Ureter (tissue), 1 donor: Measurements from ENCODE around the gene TECPR2. TPM values are rescaled to one million over a fixed set of nuclear protein-coding genes. Genes with fewer than 3 reads are reported as not detected.
"Not testable (repeated sequence)": the region's sequence is repeated elsewhere in the genome, so short reads cannot be mapped to it uniquely, and the experiment has no call there.

ENCODE experiments used
- DNase-seq: peaks from one replicate; pipeline ENCODE4 v3.0.0-alpha.2; 2020; ENCODE audit warnings: low spot score
- total RNA-seq: library from RNA; stranded (reverse); gene quantifications from one replicate; pipeline ENCODE4 v1.2.4, GENCODE V29; 2023
- donor health status: DM: yes; HTN: yes; CAD: no.

TECPR2 gene
- total RNA-seq, 1 donor from 2014 or later, result 36.3 TPM

GRCh38 chr14:102333795-102334705 is 28.7 kb upstream of the TECPR2 start:
- no peak for DNase-seq

- no peak for DNase-seq
Observed at GRCh38 chr14:102335163-102335562, 27.6 kb upstream of the TECPR2 start.

DNA sequence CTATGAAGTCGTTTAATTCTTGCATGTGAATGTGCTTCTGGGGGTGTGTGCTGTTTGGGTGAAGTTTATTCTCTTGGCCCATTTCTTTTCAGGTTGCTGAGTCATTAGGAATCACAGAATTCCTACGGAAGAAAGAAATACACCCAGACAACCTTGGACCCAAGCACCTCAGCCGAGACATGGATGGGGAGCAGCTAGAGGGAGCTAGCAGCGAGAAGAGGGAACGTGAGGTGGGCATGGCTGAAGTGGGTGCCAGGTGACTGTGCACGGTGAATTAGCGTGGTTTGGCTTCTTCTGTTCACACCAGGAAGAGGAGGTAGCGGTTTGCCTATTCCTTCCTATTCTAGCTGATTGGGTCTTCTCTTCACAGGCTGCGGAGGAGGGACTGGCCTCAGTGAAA is 24.0 kb upstream of the TECPR2 start:
- no peak for DNase-seq

GRCh38 chr14:102341566-102341965 is 21.2 kb upstream of the TECPR2 start:
- no peak for DNase-seq

GRCh38 chr14:102342238-102342637 is 20.5 kb upstream of the TECPR2 start:
- no peak for DNase-seq

GRCh38 chr14:102344084-102344483 is 18.7 kb upstream of the TECPR2 start:
- no peak for DNase-seq

- no peak for DNase-seq
Observed at GRCh38 chr14:102344485-102344884, 18.3 kb upstream of the TECPR2 start.

GRCh38 chr14:102345232-102345631 is 17.5 kb upstream of the TECPR2 start:
- DNase-seq, result no peak

GRCh38 chr14:102346645-102347044 is 16.1 kb upstream of the TECPR2 start:
- DNase-seq, result no peak

GRCh38 chr14:102348376-102348775 is 14.4 kb upstream of the TECPR2 start:
- no peak for DNase-seq

DNA sequence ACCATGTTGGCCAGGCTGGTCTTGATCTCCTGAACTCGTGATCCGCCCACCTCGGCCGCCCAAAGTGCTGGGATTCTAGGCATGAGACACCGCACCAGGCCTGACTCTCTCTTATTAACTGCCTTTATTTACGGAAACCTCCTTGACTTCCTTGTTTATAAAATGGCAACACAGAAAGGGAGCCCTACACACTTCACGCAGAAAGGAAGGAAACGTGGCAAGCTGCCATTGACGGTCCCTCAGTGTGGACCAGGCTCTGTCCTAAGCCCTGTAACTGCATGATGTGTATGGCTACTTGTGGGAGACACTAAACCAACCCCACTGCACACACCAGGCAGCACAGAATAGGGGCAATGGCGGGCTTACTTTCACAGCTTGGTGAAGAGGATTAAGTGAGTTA is 11.7 kb upstream of the TECPR2 start:
- DNase-seq, result no peak

DNA sequence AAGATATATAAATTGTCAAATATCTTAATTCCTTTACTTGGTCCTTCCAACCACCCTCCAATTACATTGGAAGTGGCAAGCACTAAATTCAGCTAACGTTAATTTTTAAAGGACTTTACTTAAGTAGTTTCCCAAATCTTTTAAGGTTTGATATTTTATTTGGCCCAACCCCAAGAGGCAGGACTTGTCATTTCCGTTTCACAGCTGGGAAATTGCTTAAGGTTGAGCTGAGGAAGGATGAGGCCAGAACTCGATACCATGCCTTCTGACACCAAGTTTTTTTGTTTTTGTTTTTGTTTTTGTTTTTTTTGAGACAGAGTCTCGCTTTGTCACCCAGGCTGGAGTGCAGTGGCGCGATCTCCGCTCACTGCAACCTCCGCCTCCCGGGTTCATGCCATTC is 11.1 kb upstream of the TECPR2 start:
- DNase-seq, result not testable (repeated sequence)

DNA sequence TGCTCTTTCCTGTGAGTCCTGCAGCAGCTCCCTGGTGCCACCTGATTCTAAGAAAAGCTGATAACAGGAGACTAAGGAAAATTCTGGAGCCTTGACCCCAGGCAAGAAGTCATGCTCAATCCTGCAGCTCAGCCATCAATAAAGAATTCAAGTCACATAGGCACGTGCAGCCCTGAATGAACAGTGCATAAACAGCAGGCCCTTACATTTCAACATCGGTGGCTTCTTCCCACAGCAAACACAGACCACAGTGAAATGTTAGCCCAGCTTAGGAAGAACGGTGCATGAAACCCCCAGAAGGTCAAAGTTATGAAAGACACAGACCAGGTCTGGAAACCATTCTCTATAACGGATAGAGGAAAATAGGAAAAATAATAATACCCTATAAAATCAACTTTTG is 10.5 kb upstream of the TECPR2 start:
- no peak for DNase-seq

- no peak for DNase-seq
Observed at GRCh38 chr14:102353126-102353619, 9.6 kb upstream of the TECPR2 start.

DNA sequence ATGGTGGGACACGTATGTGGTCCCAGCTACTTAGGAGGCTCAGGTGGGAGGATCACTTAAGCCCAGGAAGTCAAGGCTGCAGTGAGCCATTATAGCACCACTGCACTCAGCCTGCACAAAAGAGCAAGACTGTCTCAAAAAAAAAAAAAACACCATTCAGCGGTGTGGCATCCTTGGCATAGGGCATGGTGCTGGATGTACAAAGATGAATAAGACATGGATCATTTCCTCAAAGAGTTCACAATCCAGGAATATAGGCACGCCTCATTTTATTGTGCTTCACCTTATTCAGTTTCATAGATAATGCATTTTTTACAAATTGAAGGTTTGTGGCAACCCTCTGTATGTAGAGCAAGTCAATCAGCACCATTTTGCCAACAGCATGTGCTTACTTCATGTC is 6.5 kb upstream of the TECPR2 start:
- no peak for DNase-seq

GRCh38 chr14:102359341-102359740 is 3.4 kb upstream of the TECPR2 start:
- DNase-seq, result no peak

GRCh38 chr14:102360388-102360787 is 2.4 kb upstream of the TECPR2 start:
- DNase-seq, result no peak

DNA sequence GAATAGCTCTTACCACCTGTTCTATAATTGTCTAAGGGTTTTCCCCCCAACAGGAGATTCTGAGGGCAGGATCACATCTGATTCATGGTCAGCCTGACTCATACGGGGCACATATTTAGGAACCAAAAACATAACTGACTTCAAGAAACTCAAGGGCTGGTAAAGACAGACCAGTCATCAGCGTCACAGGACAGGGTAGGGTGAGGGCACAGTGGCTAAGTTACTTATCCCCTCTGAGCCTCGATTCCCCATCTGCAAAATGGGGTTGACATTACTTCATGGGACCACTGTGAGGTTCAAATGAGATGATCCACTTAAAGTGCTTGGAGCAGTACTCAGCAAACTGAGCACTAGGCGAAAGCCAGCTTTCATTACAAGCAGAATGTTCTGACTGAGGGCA is 657 bp upstream of the TECPR2 start:
- DNase-seq, result no peak

DNA sequence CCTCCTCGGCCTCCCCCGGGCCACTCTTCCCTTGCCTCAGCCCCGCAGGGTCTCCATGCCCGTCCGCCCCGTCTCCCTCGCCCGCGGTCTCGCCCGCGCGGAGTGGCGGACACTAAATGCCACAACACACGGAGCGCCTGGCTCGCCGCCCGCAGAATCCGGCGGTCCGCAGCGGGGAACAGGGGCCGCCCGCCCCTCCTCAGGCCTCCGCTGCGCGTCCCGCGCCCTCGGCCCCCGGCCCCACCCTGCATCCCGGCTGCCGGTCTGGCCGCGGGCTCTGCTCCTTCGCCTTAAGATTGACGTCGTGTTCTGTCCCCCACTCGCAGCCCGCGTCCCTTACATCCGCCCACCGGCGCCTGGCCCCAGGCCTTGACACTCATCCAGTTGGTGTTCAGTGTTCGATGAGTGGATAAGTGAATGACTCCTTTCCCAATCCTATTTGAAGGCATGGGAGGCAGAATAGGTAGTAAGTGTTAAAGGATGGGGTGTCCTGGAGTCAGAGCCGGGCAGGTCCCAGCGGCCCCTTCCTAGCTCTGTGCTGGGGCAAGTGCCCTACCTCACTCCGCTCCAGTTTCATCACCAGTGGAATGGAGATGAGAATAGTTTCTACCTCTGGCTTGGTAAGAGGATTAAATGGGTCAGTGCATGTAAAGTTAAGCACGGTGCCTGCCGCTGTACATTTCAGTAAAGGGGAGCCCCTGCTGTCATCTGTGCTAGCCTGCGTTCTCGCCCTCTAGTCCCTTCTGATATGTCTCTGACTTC is 622 bp downstream of the TECPR2 start:
- DNase-seq, result no peak

GRCh38 chr14:102370305-102370809 is 7.6 kb downstream of the TECPR2 start:
- no peak for DNase-seq

- DNase-seq, result no peak
Observed at GRCh38 chr14:102371361-102371760, 8.6 kb downstream of the TECPR2 start.

- DNase-seq, result no peak
Observed at GRCh38 chr14:102373110-102373509, 10.4 kb downstream of the TECPR2 start.

DNA sequence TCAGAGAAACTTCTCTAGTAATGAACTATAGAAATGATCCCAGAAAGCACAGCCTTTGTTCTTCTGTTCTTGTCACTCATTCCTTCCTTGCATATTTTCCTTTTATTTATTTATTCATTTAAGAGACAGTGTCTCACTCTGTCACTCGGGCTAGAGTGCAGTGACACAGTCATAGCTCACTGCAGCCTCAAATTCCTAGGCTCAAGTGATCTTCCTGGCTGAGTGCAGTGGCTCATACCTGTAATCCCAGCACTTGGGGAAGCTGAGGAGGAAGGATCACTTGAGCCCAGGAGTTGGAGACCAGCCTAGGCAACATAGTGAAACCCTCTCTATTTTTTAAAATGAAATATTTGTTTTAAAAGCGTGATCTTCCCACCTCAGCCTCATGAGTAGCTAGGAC is 11.5 kb downstream of the TECPR2 start:
- DNase-seq, result no peak
